OCI-LY1 (cell line): ENCODE measurements around the gene PPIG.

Source experiments
- CTCF ChIP-seq: fragments of 200-600 bp; sonication (generic), shearing (Covaris generic); IDR thresholded peaks from 2 replicates; pipeline ENCODE4 v1.5.1; 2017; ENCODE audit warnings: mild to moderate bottlenecking, antibody characterized with exemption, low read length, moderate library complexity, mixed read lengths
- EZH2 ChIP-seq: fragments of 200-600 bp; sonication (generic), shearing (Covaris generic); IDR thresholded peaks from 2 replicates; pipeline ENCODE4 v1.8.0; 2017; ENCODE audit warnings: borderline replicate concordance, mixed run types, mild to moderate bottlenecking, antibody characterized with exemption, low read length, moderate library complexity, mixed read lengths

GRCh38 chr2:169656164-169656563 is 72.0 kb downstream of the PPIG start:
- TF ChIP-seq EZH2 (no peak), CTCF (no peak)
